GM04504 (cell line): Measurements from ENCODE around the gene ELMOD1.

Experiments
- DNase-seq: peaks from one replicate; pipeline ENCODE4 v3.0.0-alpha.2; 2012; ENCODE audit warnings: low read depth

ELMOD1 gene

GRCh38 chr11:107688322-107688918 lies 97.5 kb downstream of the ELMOD1 start:
- no peak for DNase-seq

- peak; percentile 50 for DNase-seq
Observed at GRCh38 chr11:107689317-107690202, 98.6 kb downstream of the ELMOD1 start.

- no peak for DNase-seq
Observed at GRCh38 chr11:107691000-107691750, 100.2 kb downstream of the ELMOD1 start.

GRCh38 chr11:107695446-107695845 lies 104.5 kb downstream of the ELMOD1 start:
- DNase-seq, result no peak

GRCh38 chr11:107696140-107696539 lies 105.2 kb downstream of the ELMOD1 start:
- DNase-seq, result peak; percentile 86

- no peak for DNase-seq
Observed at GRCh38 chr11:107697291-107697690, 106.3 kb downstream of the ELMOD1 start.

GRCh38 chr11:107699371-107700285 lies 108.7 kb downstream of the ELMOD1 start:
- DNase-seq, result no peak

- no peak for DNase-seq
Observed at GRCh38 chr11:107702109-107702660, 111.2 kb downstream of the ELMOD1 start.

- no peak for DNase-seq
Observed at GRCh38 chr11:107702723-107703122, 111.8 kb downstream of the ELMOD1 start.

- DNase-seq, result no peak
Observed at GRCh38 chr11:107704451-107704850, 113.5 kb downstream of the ELMOD1 start.

GRCh38 chr11:107705027-107705426 lies 114.1 kb downstream of the ELMOD1 start:
- peak; percentile 75 for DNase-seq

GRCh38 chr11:107706531-107706930 lies 115.6 kb downstream of the ELMOD1 start:
- no peak for DNase-seq

- no peak for DNase-seq
Observed at GRCh38 chr11:107707215-107707671, 116.3 kb downstream of the ELMOD1 start.

- no peak for DNase-seq
Observed at GRCh38 chr11:107707807-107708206, 116.9 kb downstream of the ELMOD1 start.

GRCh38 chr11:107708792-107709191 lies 117.8 kb downstream of the ELMOD1 start:
- no peak for DNase-seq

- DNase-seq, result no peak
Observed at GRCh38 chr11:107710301-107710700, 119.4 kb downstream of the ELMOD1 start.

- no peak for DNase-seq
Observed at GRCh38 chr11:107711861-107712755, 121.2 kb downstream of the ELMOD1 start, which contains the start of gene SLN. TSS of gene SLN (minus strand) at chr11:107712056.

- no peak for DNase-seq
Observed at GRCh38 chr11:107713009-107713408, 122.1 kb downstream of the ELMOD1 start.
